Measurements from ENCODE around the gene ANAPC15. TPM values are rescaled to one million over a fixed set of nuclear protein-coding genes. Genes with fewer than 3 reads are reported as not detected.

Gene ANAPC15
- total RNA-seq, 5 donors from 2014 or later (not counting 1 experiment from before 2014, with no cell fraction given): 44.8 to 51.0 (median 47.7) TPM

GRCh38 chr11:72132646-72133045 lies 20.2 kb upstream of the ANAPC15 start:
- no CpG with 5 or more reads among the region's 2 CpGs for WGBS (ENCODE audit: insufficient coverage)
- no peak for DNase-seq
- H3K4me1 ChIP-seq (ENCODE audit: control insufficient read depth in 1 of 2, extremely low read depth in 1 of 2, insufficient read depth in 2 of 2, low read length in 2 of 2): no peaks in the 10 kb centered on the region
- Mint-ChIP-seq H3K4me1 (no peaks in the 10 kb centered on the region), H3K27me3 (peaks cover 14 to 26% of the 10 kb centered on the region in 2 donors), H3K4me3 (no peak overlapping the region), H3K36me3 (peaks cover 9% of the 10 kb centered on the region), H3K27ac (no peak overlapping the region), H3K9me3 (peaks cover 11 to 15% (median 13%) of the 10 kb centered on the region in 3 donors)
- H3K36me3 ChIP-seq (ENCODE audit: control insufficient read depth in 2 of 2, extremely low read depth in 1 of 2, insufficient read depth in 1 of 2, low read length in 1 of 2): no peaks in the 10 kb centered on the region
- no peaks in the 10 kb centered on the region for H3K9me3 ChIP-seq
- no peak for ATAC-seq (replicated peaks in 1 of 4)
- peaks cover 0 to 10% of the 10 kb centered on the region in 2 experiments for H3K27me3 ChIP-seq (replicated peaks in 1 of 2; ENCODE audit: control insufficient read depth in 2 of 2, extremely low read depth in 1 of 2, insufficient read depth in 2 of 2, low read length in 1 of 2)
- POLR2A ChIA-PET: no interaction called here
- no peak overlapping the region for H3K27ac ChIP-seq (ENCODE audit: low read length)
- H3K4me3 ChIP-seq (ENCODE audit: control insufficient read depth in 1 of 2, extremely low read depth in 1 of 2, low read length in 1 of 2): no peak overlapping the region
- CTCF ChIA-PET: no interaction called here

- peaks cover 14 to 23% of the 10 kb centered on the region in 2 donors for H3K27me3 Mint-ChIP-seq
- H3K4me1 Mint-ChIP-seq: no peaks in the 10 kb centered on the region
- peaks cover 11 to 17% (median 16%) of the 10 kb centered on the region in 3 donors for H3K9me3 Mint-ChIP-seq
- POLR2A ChIA-PET: interaction anchor here in 1 of 2 donors (0.6 kb wide), 1 partner anchor 10 kb away, joined by 3 read pairs; no protein-coding TSS in a partner anchor
- DNase-seq: no peak
- H3K36me3 Mint-ChIP-seq: peaks cover 9% of the 10 kb centered on the region
- WGBS (ENCODE audit: insufficient coverage): 89% methylated on average over 3 of the region's 3 CpGs
- CTCF ChIA-PET: no interaction called here
- no peaks in the 10 kb centered on the region for H3K4me1 ChIP-seq (ENCODE audit: control insufficient read depth in 1 of 2, extremely low read depth in 1 of 2, insufficient read depth in 2 of 2, low read length in 2 of 2)
- H3K27ac ChIP-seq (ENCODE audit: low read length): no peak overlapping the region
- H3K27me3 ChIP-seq (replicated peaks in 1 of 2; ENCODE audit: control insufficient read depth in 2 of 2, extremely low read depth in 1 of 2, insufficient read depth in 2 of 2, low read length in 1 of 2): peaks cover 0 to 12% of the 10 kb centered on the region in 2 experiments
- no peak for ATAC-seq (replicated peaks in 1 of 4)
- no peaks in the 10 kb centered on the region for H3K9me3 ChIP-seq
- H3K4me3 ChIP-seq (ENCODE audit: control insufficient read depth in 1 of 2, extremely low read depth in 1 of 2, low read length in 1 of 2): no peak overlapping the region
- no peak overlapping the region for H3K27ac Mint-ChIP-seq
- H3K36me3 ChIP-seq (ENCODE audit: control insufficient read depth in 2 of 2, extremely low read depth in 1 of 2, insufficient read depth in 1 of 2, low read length in 1 of 2): no peaks in the 10 kb centered on the region
- H3K4me3 Mint-ChIP-seq: no peak overlapping the region
These were observed 16.9 kb upstream of the ANAPC15 start for GRCh38 chr11:72129381-72129780.

- WGBS (ENCODE audit: insufficient coverage): 20% methylated on average over 1 of the region's 2 CpGs
- peaks cover 9% of the 10 kb centered on the region for H3K36me3 Mint-ChIP-seq
These were observed 15.4 kb upstream of the ANAPC15 start for GRCh38 chr11:72127923-72128322.

GRCh38 chr11:72125956-72126355 lies 13.5 kb upstream of the ANAPC15 start:
- POLR2A ChIA-PET: interaction anchor here in 1 of 2 donors (0.6 kb wide), 1 partner anchor 135 kb away, joined by 3 read pairs; no protein-coding TSS in a partner anchor

More at GRCh38 chr11:72127923-72128322, 15.4 kb upstream of the ANAPC15 start:
- Mint-ChIP-seq H3K4me1 (no peaks in the 10 kb centered on the region), H3K27me3 (peaks cover 11 to 16% of the 10 kb centered on the region in 2 donors), H3K9me3 (peaks cover 11 to 17% (median 16%) of the 10 kb centered on the region in 3 donors), H3K27ac (no peak overlapping the region), H3K4me3 (no peak overlapping the region)
- ChIA-PET POLR2A (no interaction called here), CTCF (no interaction called here)
- DNase-seq: no peak
- Histone ChIP-seq H3K9me3 (no peaks in the 10 kb centered on the region), H3K27me3 (replicated peaks in 1 of 2; ENCODE audit: control insufficient read depth in 2 of 2, extremely low read depth in 1 of 2, insufficient read depth in 2 of 2, low read length in 1 of 2) (peaks cover 0 to 18% of the 10 kb centered on the region in 2 experiments), H3K4me3 (ENCODE audit: control insufficient read depth in 1 of 2, extremely low read depth in 1 of 2, low read length in 1 of 2) (no peak overlapping the region), H3K4me1 (ENCODE audit: control insufficient read depth in 1 of 2, extremely low read depth in 1 of 2, insufficient read depth in 2 of 2, low read length in 2 of 2) (no peaks in the 10 kb centered on the region), H3K36me3 (ENCODE audit: control insufficient read depth in 2 of 2, extremely low read depth in 1 of 2, insufficient read depth in 1 of 2, low read length in 1 of 2) (no peaks in the 10 kb centered on the region), H3K27ac (ENCODE audit: low read length) (no peak overlapping the region)
- no peak for ATAC-seq (replicated peaks in 1 of 4)

GRCh38 chr11:72124046-72124445 lies 11.6 kb upstream of the ANAPC15 start:
- Histone ChIP-seq H3K4me3 (ENCODE audit: control insufficient read depth in 1 of 2, extremely low read depth in 1 of 2, low read length in 1 of 2) (no peak overlapping the region), H3K4me1 (ENCODE audit: control insufficient read depth in 1 of 2, extremely low read depth in 1 of 2, insufficient read depth in 2 of 2, low read length in 2 of 2) (no peaks in the 10 kb centered on the region), H3K9me3 (no peaks in the 10 kb centered on the region), H3K27ac (ENCODE audit: low read length) (no peak overlapping the region), H3K36me3 (ENCODE audit: control insufficient read depth in 2 of 2, extremely low read depth in 1 of 2, insufficient read depth in 1 of 2, low read length in 1 of 2) (no peaks in the 10 kb centered on the region), H3K27me3 (replicated peaks in 1 of 2; ENCODE audit: control insufficient read depth in 2 of 2, extremely low read depth in 1 of 2, insufficient read depth in 2 of 2, low read length in 1 of 2) (peaks cover 0 to 19% of the 10 kb centered on the region in 2 experiments)
- CTCF ChIA-PET: no interaction called here
- no peaks in the 10 kb centered on the region for H3K4me1 Mint-ChIP-seq
- ATAC-seq (replicated peaks in 1 of 4) (no peak), DNase-seq (no peak)
- no peak overlapping the region for H3K4me3 Mint-ChIP-seq
- peaks cover 7 to 15% of the 10 kb centered on the region in 2 donors for H3K27me3 Mint-ChIP-seq
- H3K36me3 Mint-ChIP-seq: peaks cover 6% of the 10 kb centered on the region
- POLR2A ChIA-PET: no interaction called here
- H3K27ac Mint-ChIP-seq: no peak overlapping the region
- 89% methylated on average over 6 of the region's 6 CpGs for WGBS (ENCODE audit: insufficient coverage)
- H3K9me3 Mint-ChIP-seq: peaks cover 7 to 15% (median 13%) of the 10 kb centered on the region in 3 donors

More at GRCh38 chr11:72125956-72126355, 13.5 kb upstream of the ANAPC15 start:
- Histone ChIP-seq H3K27ac (ENCODE audit: low read length) (no peak overlapping the region), H3K9me3 (no peaks in the 10 kb centered on the region), H3K4me1 (ENCODE audit: control insufficient read depth in 1 of 2, extremely low read depth in 1 of 2, insufficient read depth in 2 of 2, low read length in 2 of 2) (no peaks in the 10 kb centered on the region), H3K27me3 (replicated peaks in 1 of 2; ENCODE audit: control insufficient read depth in 2 of 2, extremely low read depth in 1 of 2, insufficient read depth in 2 of 2, low read length in 1 of 2) (peaks cover 0 to 14% of the 10 kb centered on the region in 2 experiments), H3K36me3 (ENCODE audit: control insufficient read depth in 2 of 2, extremely low read depth in 1 of 2, insufficient read depth in 1 of 2, low read length in 1 of 2) (no peaks in the 10 kb centered on the region), H3K4me3 (ENCODE audit: control insufficient read depth in 1 of 2, extremely low read depth in 1 of 2, low read length in 1 of 2) (no peak overlapping the region)
- Mint-ChIP-seq H3K36me3 (peaks cover 9% of the 10 kb centered on the region), H3K27me3 (peaks cover 5 to 15% of the 10 kb centered on the region in 2 donors), H3K4me3 (no peak overlapping the region), H3K27ac (no peak overlapping the region), H3K4me1 (no peaks in the 10 kb centered on the region), H3K9me3 (peaks cover 11 to 17% (median 16%) of the 10 kb centered on the region in 3 donors)
- no CpG with 5 or more reads among the region's 1 CpG for WGBS (ENCODE audit: insufficient coverage)
- CTCF ChIA-PET: no interaction called here
- no peak for ATAC-seq (replicated peaks in 1 of 4)
- no peak for DNase-seq

- no peak overlapping the region for H3K27ac Mint-ChIP-seq
- ATAC-seq (replicated peaks in 1 of 4) (no peak), DNase-seq (no peak)
- Histone ChIP-seq H3K9me3 (no peaks in the 10 kb centered on the region), H3K27me3 (replicated peaks in 1 of 2; ENCODE audit: control insufficient read depth in 2 of 2, extremely low read depth in 1 of 2, insufficient read depth in 2 of 2, low read length in 1 of 2) (peaks cover 0 to 24% of the 10 kb centered on the region in 2 experiments), H3K4me3 (ENCODE audit: control insufficient read depth in 1 of 2, extremely low read depth in 1 of 2, low read length in 1 of 2) (no peak overlapping the region), H3K4me1 (ENCODE audit: control insufficient read depth in 1 of 2, extremely low read depth in 1 of 2, insufficient read depth in 2 of 2, low read length in 2 of 2) (no peaks in the 10 kb centered on the region), H3K36me3 (ENCODE audit: control insufficient read depth in 2 of 2, extremely low read depth in 1 of 2, insufficient read depth in 1 of 2, low read length in 1 of 2) (no peaks in the 10 kb centered on the region), H3K27ac (ENCODE audit: low read length) (no peak overlapping the region)
- H3K4me1 Mint-ChIP-seq: no peaks in the 10 kb centered on the region
- peaks cover 8 to 13% of the 10 kb centered on the region in 2 donors for H3K27me3 Mint-ChIP-seq
- H3K4me3 Mint-ChIP-seq: no peak overlapping the region
- CTCF ChIA-PET: no interaction called here
- POLR2A ChIA-PET: no interaction called here
- H3K36me3 Mint-ChIP-seq: no peaks in the 10 kb centered on the region
- H3K9me3 Mint-ChIP-seq: peaks cover 0 to 7% (median 6%) of the 10 kb centered on the region in 3 donors
- WGBS (ENCODE audit: insufficient coverage): no CpG with 5 or more reads among the region's 3 CpGs
These were observed 10.7 kb upstream of the ANAPC15 start for GRCh38 chr11:72123117-72123653.

Measured in T-cell (primary cell).